Activated CD4-positive, alpha-beta memory T cell treated with anti-CD3 and anti-CD28 coated beads, Interleukin-2, amount 10 ng/mL, durations not matched to agents 7 days and 5 days (primary cell): Measurements from ENCODE around the gene SSRP1. TPM values are rescaled to one million over a fixed set of nuclear protein-coding genes. Genes with fewer than 3 reads are reported as not detected.
"Not testable (repeated sequence)": the region's sequence is repeated elsewhere in the genome, so short reads cannot be mapped to it uniquely, and the experiment has no call there.

Experiments
- CTCF ChIA-PET: fragments of 350-600 bp; sonication (Branson Sonifier 250); formaldehyde crosslinking; loops from one replicate; lab custom pipeline; 2021; ENCODE audit warnings: antibody characterized with exemption, inconsistent platforms; lab: Charles Lee
- POLR2A ChIA-PET: fragments of 350-600 bp; sonication (Branson Sonifier 250); formaldehyde crosslinking; loops from one replicate; lab custom pipeline; 2021; ENCODE audit warnings: antibody characterized with exemption; lab: Charles Lee
- DNase-seq: peaks from one replicate; pipeline ENCODE4 v3.0.0-alpha.2; 2020
- H3K27ac Mint-ChIP-seq: one replicate; pipeline ENCODE4 v1.8.0; 2021; ENCODE audit warnings: mild to moderate bottlenecking, mixed read lengths
- H3K27me3 Mint-ChIP-seq: one replicate; pipeline ENCODE4 v1.8.0; 2021; ENCODE audit warnings: mixed read lengths
- H3K36me3 Mint-ChIP-seq: one replicate; pipeline ENCODE4 v1.8.0; 2021; ENCODE audit warnings: low read depth, mixed read lengths
- H3K4me1 Mint-ChIP-seq: one replicate; pipeline ENCODE4 v1.8.0; 2021; ENCODE audit warnings: mixed read lengths
- H3K4me3 Mint-ChIP-seq: one replicate; pipeline ENCODE4 v1.8.0; 2021; ENCODE audit warnings: mild to moderate bottlenecking, mixed read lengths
- H3K9me3 Mint-ChIP-seq: one replicate; pipeline ENCODE4 v1.8.0; 2021; ENCODE audit warnings: mixed read lengths
- total RNA-seq, 2 experiments: library from RNA; stranded (reverse); gene quantifications; one replicate each; pipeline ENCODE4 v1.2.3, GENCODE V29; 2021

Gene SSRP1
- total RNA-seq, 2 experiments from 2014 or later, result 135 to 137 TPM

- no peaks in the 10 kb centered on the region for H3K36me3 Mint-ChIP-seq
- ChIA-PET CTCF (interaction anchor here (1.4 to 2.1 kb wide), 2 partner anchors 114 to 225 kb away, joined by 3 to 11 read pairs; no protein-coding TSS in a partner anchor), POLR2A (no interaction called here)
- no peaks in the 10 kb centered on the region for H3K4me1 Mint-ChIP-seq
- H3K9me3 Mint-ChIP-seq, result no peaks in the 10 kb centered on the region
- H3K27me3 Mint-ChIP-seq, result peaks cover 17% of the 10 kb centered on the region
- H3K4me3 Mint-ChIP-seq, result no peak overlapping the region
- H3K27ac Mint-ChIP-seq, result no peak overlapping the region
- DNase-seq, result no peak
Measured at GRCh38 chr11:57343825-57344224, 8.1 kb upstream of the SSRP1 start.

- Mint-ChIP-seq H3K4me3 (no peak overlapping the region), H3K36me3 (no peaks in the 10 kb centered on the region), H3K27ac (no peak overlapping the region), H3K27me3 (peaks cover 15% of the 10 kb centered on the region), H3K9me3 (no peaks in the 10 kb centered on the region), H3K4me1 (no peaks in the 10 kb centered on the region)
- no peak for DNase-seq
- POLR2A ChIA-PET, result no interaction called here
- CTCF ChIA-PET, result interaction anchor here (1.4 to 2.1 kb wide), 2 partner anchors 115 to 226 kb away, joined by 3 to 11 read pairs; no protein-coding TSS in a partner anchor
Measured at GRCh38 chr11:57342702-57343101, 7.0 kb upstream of the SSRP1 start.

GRCh38 chr11:57341250-57341808, 5.6 kb upstream of the SSRP1 start:
- no peaks in the 10 kb centered on the region for H3K9me3 Mint-ChIP-seq
- H3K36me3 Mint-ChIP-seq, result no peaks in the 10 kb centered on the region
- H3K27ac Mint-ChIP-seq, result no peak overlapping the region
- ChIA-PET CTCF (no interaction called here), POLR2A (no interaction called here)
- H3K4me1 Mint-ChIP-seq, result peaks cover 5% of the 10 kb centered on the region
- H3K27me3 Mint-ChIP-seq, result peaks cover 15% of the 10 kb centered on the region
- no peak for DNase-seq
- H3K4me3 Mint-ChIP-seq, result no peak overlapping the region

GRCh38 chr11:57340039-57340615, 4.4 kb upstream of the SSRP1 start:
- Mint-ChIP-seq H3K9me3 (no peaks in the 10 kb centered on the region), H3K36me3 (no peaks in the 10 kb centered on the region), H3K4me3 (no peak overlapping the region), H3K27ac (no peak overlapping the region), H3K4me1 (peaks cover 11% of the 10 kb centered on the region), H3K27me3 (peaks cover 15% of the 10 kb centered on the region)
- DNase-seq, result no peak
- CTCF ChIA-PET, result no interaction called here
- POLR2A ChIA-PET, result interaction anchor here (1.3 kb wide), 1 partner anchor 15 kb away, joined by 5 read pairs; no protein-coding TSS in a partner anchor

- Mint-ChIP-seq H3K4me3 (no peak overlapping the region), H3K27ac (no peak overlapping the region), H3K9me3 (no peaks in the 10 kb centered on the region), H3K36me3 (peaks cover 6% of the 10 kb centered on the region), H3K27me3 (peaks cover 15% of the 10 kb centered on the region), H3K4me1 (peaks cover 19% of the 10 kb centered on the region)
- POLR2A ChIA-PET, result interaction anchor here (1.3 to 6.4 kb wide), 2 partner anchors 14 to 15 kb away, joined by 5 to 127 read pairs; partner anchors contain the start of gene TNKS1BP1
- no peak for DNase-seq
- CTCF ChIA-PET, result interaction anchor here (0.5 to 1.5 kb wide), 3 partner anchors 8 to 439 kb away, joined by 3 to 4 read pairs (median 4); no protein-coding TSS in a partner anchor
Measured at GRCh38 chr11:57339328-57339727, 3.6 kb upstream of the SSRP1 start.

- H3K4me1 Mint-ChIP-seq, result peaks cover 31% of the 10 kb centered on the region
- H3K36me3 Mint-ChIP-seq, result peaks cover 17% of the 10 kb centered on the region
- POLR2A ChIA-PET, result interaction anchor here (6.4 kb wide), 1 partner anchor 13 kb away, joined by 127 read pairs; the partner anchor contains the start of gene TNKS1BP1
- H3K9me3 Mint-ChIP-seq, result no peaks in the 10 kb centered on the region
- H3K27ac Mint-ChIP-seq, result no peak within 1 kb of the TSS
- peaks cover 15% of the 10 kb centered on the region for H3K27me3 Mint-ChIP-seq
- no peak within 1 kb of the TSS for H3K4me3 Mint-ChIP-seq
- no peak for DNase-seq
- CTCF ChIA-PET, result interaction anchor here (0.9 to 1.5 kb wide), 6 partner anchors 10 to 440 kb away, joined by 3 to 4 read pairs (median 3); partner anchors contain the start of gene TNKS1BP1
Measured at GRCh38 chr11:57338142-57338541, 2.5 kb upstream of the SSRP1 start, which contains the start of gene P2RX3. Gene P2RX3 (plus strand): TSS chr11:57338352. CDS start chr11:57338551, 199 bp downstream.

- CTCF ChIA-PET, result interaction anchor here (0.7 to 1.1 kb wide), 4 partner anchors 9 to 191 kb away, joined by 3 to 4 read pairs (median 3); no protein-coding TSS in a partner anchor
- POLR2A ChIA-PET, result interaction anchor here (2.7 to 6.4 kb wide), 2 partner anchors 12 to 25 kb away, joined by 12 to 127 read pairs; partner anchors contain the start of gene TNKS1BP1
- not testable (repeated sequence) for H3K9me3 Mint-ChIP-seq, DNase-seq, H3K4me3 Mint-ChIP-seq
- H3K27me3 Mint-ChIP-seq, result peaks cover 15% of the 10 kb centered on the region
- H3K36me3 Mint-ChIP-seq, result peaks cover 28% of the 10 kb centered on the region
- H3K27ac Mint-ChIP-seq, result peak overlapping the region; percentile 98
- H3K4me1 Mint-ChIP-seq, result peaks cover 39% of the 10 kb centered on the region
Measured at GRCh38 chr11:57336856-57337255, 1.2 kb upstream of the SSRP1 start.

GRCh38 chr11:57336111-57336666, 497 bp upstream of the SSRP1 start:
- H3K4me1 Mint-ChIP-seq, result peaks cover 40% of the 10 kb centered on the region
- DNase-seq, result peak; percentile 39
- peaks cover 35% of the 10 kb centered on the region for H3K36me3 Mint-ChIP-seq
- H3K27me3 Mint-ChIP-seq, result peaks cover 15% of the 10 kb centered on the region
- ChIA-PET CTCF (interaction anchor here (1.1 to 3.0 kb wide), 4 partner anchors 10 to 191 kb away, joined by 3 to 18 read pairs (median 6); partner anchors contain the start of gene TNKS1BP1), POLR2A (interaction anchor here (1.3 to 6.4 kb wide), 5 partner anchors 11 to 1770 kb away, joined by 4 to 127 read pairs (median 9); partner anchors contain the start of genes FAM111B, SLC43A3 and TNKS1BP1)
- H3K27ac Mint-ChIP-seq, result peak overlapping the region; percentile 98
- H3K4me3 Mint-ChIP-seq, result peak overlapping the region; percentile 97
- no peaks in the 10 kb centered on the region for H3K9me3 Mint-ChIP-seq

- CTCF ChIA-PET, result interaction anchor here (0.7 to 3.0 kb wide), 5 partner anchors 9 to 192 kb away, joined by 3 to 18 read pairs (median 6); partner anchors contain the start of gene TNKS1BP1
- peak overlapping the region; percentile 84 for H3K27ac Mint-ChIP-seq
- H3K4me1 Mint-ChIP-seq, result peaks cover 51% of the 10 kb centered on the region
- POLR2A ChIA-PET, result interaction anchor here (0.5 to 6.4 kb wide), 11 partner anchors 10 to 1772 kb away, joined by 3 to 127 read pairs (median 4); partner anchors contain the start of genes FAM111B, MED19, SELENOH and SLC43A3
- peak overlapping the region; percentile 97 for H3K4me3 Mint-ChIP-seq
- H3K36me3 Mint-ChIP-seq, result peaks cover 47% of the 10 kb centered on the region
- H3K9me3 Mint-ChIP-seq, result no peaks in the 10 kb centered on the region
- peaks cover 9% of the 10 kb centered on the region for H3K27me3 Mint-ChIP-seq
- no peak for DNase-seq
Measured at GRCh38 chr11:57335023-57335342, 709 bp downstream of the SSRP1 start.

- Mint-ChIP-seq H3K27ac (no peak overlapping the region), H3K36me3 (peaks cover 68% of the 10 kb centered on the region), H3K27me3 (no peaks in the 10 kb centered on the region), H3K9me3 (no peaks in the 10 kb centered on the region), H3K4me3 (no peak overlapping the region), H3K4me1 (peaks cover 59% of the 10 kb centered on the region)
- no peak for DNase-seq
- ChIA-PET CTCF (interaction anchor here (1.2 to 3.0 kb wide), 2 partner anchors 7 to 125 kb away, joined by 3 to 18 read pairs; partner anchors contain the start of gene TNKS1BP1), POLR2A (interaction anchor here (6.4 kb wide), 1 partner anchor 8 kb away, joined by 127 read pairs; the partner anchor contains the start of gene TNKS1BP1)
Measured at GRCh38 chr11:57332694-57333440, 2.8 kb downstream of the SSRP1 start.

- H3K36me3 Mint-ChIP-seq, result peaks cover 80% of the 10 kb centered on the region
- no peaks in the 10 kb centered on the region for H3K9me3 Mint-ChIP-seq
- peaks cover 69% of the 10 kb centered on the region for H3K4me1 Mint-ChIP-seq
- no peak overlapping the region for H3K27ac Mint-ChIP-seq
- POLR2A ChIA-PET, result no interaction called here
- CTCF ChIA-PET, result interaction anchor here (1.7 kb wide), 1 partner anchor 18 kb away, joined by 4 read pairs; no protein-coding TSS in a partner anchor
- no peak overlapping the region for H3K4me3 Mint-ChIP-seq
- no peak for DNase-seq
- no peaks in the 10 kb centered on the region for H3K27me3 Mint-ChIP-seq
Measured at GRCh38 chr11:57331720-57332119, 4.0 kb downstream of the SSRP1 start.

- Mint-ChIP-seq H3K9me3 (no peaks in the 10 kb centered on the region), H3K27me3 (no peaks in the 10 kb centered on the region), H3K4me1 (peaks cover 73% of the 10 kb centered on the region), H3K27ac (no peak overlapping the region), H3K36me3 (peaks cover 92% of the 10 kb centered on the region), H3K4me3 (no peak overlapping the region)
- CTCF ChIA-PET, result no interaction called here
- no peak for DNase-seq
- POLR2A ChIA-PET, result interaction anchor here (1.0 kb wide), 1 partner anchor 19 kb away, joined by 3 read pairs; no protein-coding TSS in a partner anchor
Measured at GRCh38 chr11:57330029-57330428, 5.7 kb downstream of the SSRP1 start.
